ENCODE results near the gene LOXL1. TPM values are rescaled to one million over a fixed set of nuclear protein-coding genes. Genes with fewer than 3 reads are reported as not detected.

The LOXL1 gene
- total RNA-seq, 1 donor from 2014 or later = 12.9 TPM

DNA sequence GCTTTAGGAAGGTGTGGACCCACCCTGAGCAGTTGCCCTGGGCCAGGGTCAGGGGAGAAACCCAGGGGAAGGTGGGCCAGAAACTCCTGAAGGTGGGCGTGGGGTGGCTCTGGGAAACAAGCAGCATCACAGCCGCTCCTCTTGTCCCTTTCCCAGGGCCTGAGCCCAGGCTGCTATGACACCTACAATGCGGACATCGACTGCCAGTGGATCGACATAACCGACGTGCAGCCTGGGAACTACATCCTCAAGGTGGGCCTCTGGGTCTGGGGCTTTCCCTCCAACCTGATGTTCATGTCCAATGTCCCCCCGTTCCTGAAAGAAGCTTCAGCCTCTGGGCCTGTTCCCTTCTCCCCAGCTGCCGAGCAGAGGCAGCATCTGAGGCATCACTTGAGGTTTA, 21.4 kb downstream of the LOXL1 start:
- intact Hi-C loops (cut with micrococcal nuclease) = no loop called here
- no peak for ATAC-seq
- DNase-seq = no peak

DNA sequence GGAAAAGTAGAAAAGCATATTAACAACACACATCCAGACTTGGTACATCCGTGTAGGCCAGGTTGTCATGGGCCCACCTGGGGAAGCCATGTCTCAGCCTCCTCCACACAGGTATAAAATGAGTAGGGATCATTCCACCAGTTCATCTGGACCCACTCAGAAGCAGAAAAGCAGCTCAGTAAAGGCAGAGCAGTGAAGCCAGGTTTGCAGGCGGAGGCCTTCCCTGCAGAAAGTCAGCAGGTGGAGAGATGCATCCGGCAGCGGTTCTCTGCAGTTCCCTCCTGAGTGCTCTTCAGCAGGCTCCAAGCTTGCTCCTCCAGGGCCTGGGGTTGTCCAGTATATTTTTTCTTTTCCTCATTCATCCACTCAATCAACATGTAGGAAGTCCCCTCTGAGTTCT, 22.1 kb downstream of the LOXL1 start:
- intact Hi-C loops (cut with micrococcal nuclease) = no loop called here
- ATAC-seq = no peak
- no peak for DNase-seq

DNA sequence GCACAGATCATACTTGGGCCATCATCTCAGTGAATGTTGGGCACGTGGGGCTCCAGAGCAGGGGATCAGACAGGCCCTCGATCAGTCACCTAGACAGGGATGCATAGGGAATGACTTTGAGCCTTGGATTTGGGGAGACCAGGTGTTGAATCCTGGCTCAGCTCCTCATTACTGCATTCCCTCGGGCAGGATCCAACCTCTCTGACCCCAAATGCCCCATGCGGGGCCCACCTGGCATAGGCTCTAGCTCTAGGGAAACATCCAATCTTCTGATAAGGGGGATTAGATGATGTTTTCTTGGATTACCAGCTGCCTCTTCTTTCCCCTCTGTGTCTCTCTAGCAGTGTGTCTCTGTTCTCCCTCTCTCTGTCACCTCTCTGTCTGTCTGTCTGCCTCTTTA, 22.7 kb downstream of the LOXL1 start:
- ATAC-seq (no peak), DNase-seq (no peak)
- intact Hi-C loops (cut with micrococcal nuclease) = no loop called here

GRCh38 chr15:73949496-73949895, 23.2 kb downstream of the LOXL1 start:
- intact Hi-C loops (cut with micrococcal nuclease) = no loop called here
- no peak for DNase-seq
- no peak for ATAC-seq

- DNase-seq (no peak), ATAC-seq (no peak)
- intact Hi-C loops (cut with micrococcal nuclease) = no loop called here
Observed at GRCh38 chr15:73950479-73950830, 24.2 kb downstream of the LOXL1 start.

DNA sequence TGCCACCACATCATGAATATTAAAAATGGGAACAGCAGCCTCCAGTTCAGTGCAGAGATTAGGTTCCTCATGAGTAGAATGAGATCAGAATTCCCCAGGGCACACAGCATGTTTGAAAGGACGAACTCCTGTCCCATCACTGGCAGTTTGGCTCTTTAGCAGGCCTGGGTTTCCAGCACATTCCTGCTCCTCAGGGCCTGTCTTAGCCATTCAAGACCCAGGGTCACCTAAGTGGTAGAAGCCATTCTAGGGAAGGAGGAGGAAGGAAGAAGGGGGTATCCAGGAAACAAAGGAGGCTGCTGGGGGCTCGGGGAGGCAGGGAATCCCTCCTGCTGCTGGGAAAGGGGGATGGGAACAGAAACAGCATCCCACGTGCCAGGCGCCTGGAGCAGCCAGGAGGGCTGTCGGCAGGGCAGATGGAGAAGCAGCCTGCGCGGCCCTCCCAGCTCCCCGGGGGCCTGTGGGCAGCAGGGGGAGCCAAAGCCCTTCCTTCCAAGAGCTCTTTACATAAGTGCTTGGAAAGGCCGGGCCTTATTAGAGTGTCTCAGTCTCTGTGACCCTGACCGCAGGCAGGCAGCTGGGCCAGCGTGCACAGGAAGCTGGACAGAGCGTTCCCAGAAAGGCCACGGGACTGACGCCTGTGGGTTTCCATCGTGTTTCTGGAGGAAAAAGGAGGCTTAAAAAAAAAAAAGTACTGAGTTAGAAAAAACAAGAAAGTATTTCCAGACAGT, 24.7 kb downstream of the LOXL1 start:
- intact Hi-C loops (cut with micrococcal nuclease) = no loop called here
- DNase-seq (peak; percentile 95), ATAC-seq (peak; percentile 96)

- peak; percentile 1 for ATAC-seq
- DNase-seq = no peak
- intact Hi-C loops (cut with micrococcal nuclease) = no loop called here
Observed at GRCh38 chr15:73951601-73952000, 25.3 kb downstream of the LOXL1 start.

DNA sequence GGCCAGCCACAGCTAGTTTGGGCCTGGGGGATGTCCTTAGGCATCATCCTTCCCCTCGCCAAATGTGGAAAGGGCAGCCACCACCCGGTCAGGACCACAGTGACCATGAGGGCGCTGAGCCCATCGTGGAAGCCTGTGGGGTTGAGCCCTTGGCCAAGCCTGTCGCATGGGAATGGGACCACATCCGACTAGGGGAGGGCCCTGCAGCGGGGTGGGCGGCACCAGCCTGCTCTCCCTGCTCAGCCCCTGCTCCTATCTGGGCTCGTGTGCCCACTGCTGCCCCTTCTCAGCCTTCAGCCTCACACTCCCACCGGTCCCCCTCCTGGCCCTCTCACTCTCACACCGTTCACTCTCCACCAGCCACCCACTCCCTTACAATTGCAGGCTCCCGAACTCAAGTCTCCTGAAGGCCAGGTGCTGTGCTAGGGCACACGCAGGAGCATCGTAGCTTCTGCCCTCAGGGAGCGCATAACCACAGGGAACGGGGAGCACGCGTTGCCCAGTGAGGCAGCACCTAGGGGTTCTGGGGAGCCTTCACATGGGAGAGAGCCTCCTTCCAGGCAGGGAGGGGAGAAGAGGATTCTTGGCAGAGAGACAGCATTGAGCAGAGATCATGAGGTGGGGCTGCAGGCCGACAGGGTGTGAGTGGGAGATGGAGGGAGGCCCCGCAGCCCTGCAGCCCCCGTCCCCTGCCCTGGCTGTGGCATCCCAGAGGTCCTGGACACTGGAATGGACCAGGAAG, 26.1 kb downstream of the LOXL1 start:
- no peak for ATAC-seq
- DNase-seq = no peak
- intact Hi-C loops (cut with micrococcal nuclease) = no loop called here

- ATAC-seq (no peak), DNase-seq (no peak)
- intact Hi-C loops (cut with micrococcal nuclease) = no loop called here
Observed at GRCh38 chr15:73952913-73953750, 26.9 kb downstream of the LOXL1 start.

GRCh38 chr15:73954188-73955145, 28.2 kb downstream of the LOXL1 start:
- ATAC-seq (no peak), DNase-seq (no peak)
- intact Hi-C loops (cut with micrococcal nuclease) = no loop called here

GRCh38 chr15:73955326-73955725, 29.1 kb downstream of the LOXL1 start:
- DNase-seq = no peak
- intact Hi-C loops (cut with micrococcal nuclease) = no loop called here
- no peak for ATAC-seq

- intact Hi-C loops (cut with micrococcal nuclease) = no loop called here
- ATAC-seq (no peak), DNase-seq (no peak)
Observed at GRCh38 chr15:73955861-73956742, 29.8 kb downstream of the LOXL1 start.

- intact Hi-C loops (cut with micrococcal nuclease) = no loop called here
- ATAC-seq (peak; percentile 7), DNase-seq (no peak)
Observed at GRCh38 chr15:73956743-73957135, 30.5 kb downstream of the LOXL1 start.

GRCh38 chr15:73957276-73957675, 31.0 kb downstream of the LOXL1 start:
- intact Hi-C loops (cut with micrococcal nuclease) = no loop called here
- no peak for DNase-seq
- ATAC-seq = no peak

GRCh38 chr15:73957785-73958184, 31.5 kb downstream of the LOXL1 start:
- DNase-seq (no peak), ATAC-seq (no peak)
- intact Hi-C loops (cut with micrococcal nuclease) = no loop called here

- intact Hi-C loops (cut with micrococcal nuclease) = no loop called here
- no peak for ATAC-seq
- no peak for DNase-seq
Observed at GRCh38 chr15:73959012-73959581, 32.8 kb downstream of the LOXL1 start.

- intact Hi-C loops (cut with micrococcal nuclease) = no loop called here
- no peak for DNase-seq
- no peak for ATAC-seq
Observed at GRCh38 chr15:73959801-73960200, 33.5 kb downstream of the LOXL1 start.

Data from left ventricle myocardium superior (tissue), 1 donor.